Measurements from ENCODE around the gene RWDD1. TPM values are rescaled to one million over a fixed set of nuclear protein-coding genes. Genes with fewer than 3 reads are reported as not detected.

RWDD1 gene
- polyA plus RNA-seq: 248 and 304 TPM in 2 replicates

GRCh38 chr6:116570856-116571682 is at the start of gene RWDD1:
Gene RWDD1 (plus strand): TSS chr6:116571504. CDS start chr6:116571583, 79 bp downstream.

GRCh38 chr6:116545651-116546050 is 25.7 kb upstream of the RWDD1 start, which contains the start of gene TRAPPC3L:
Gene TRAPPC3L (minus strand): TSS chr6:116545684. CDS start chr6:116545514, 170 bp downstream.

GRCh38 chr6:116553451-116553850 is 17.9 kb upstream of the RWDD1 start, which contains the start of gene CALHM4:
Gene CALHM4 (plus strand): TSS chr6:116553751. CDS start chr6:116553794, 43 bp downstream.

GRCh38 chr6:116615937-116616736 is 44.8 kb downstream of the RWDD1 start, which contains the start of gene RSPH4A:
Gene RSPH4A (plus strand): TSS chr6:116616479. CDS start chr6:116616624, 145 bp downstream.

Other genes starting within 250 kb of the RWDD1 start
- gene DSE, start 200.6 kb upstream of the RWDD1 start, polyA plus RNA-seq: 4.5 and 4.8 TPM in 2 replicates
- gene CALHM6, start 110.1 kb upstream of the RWDD1 start, polyA plus RNA-seq: 10.9 and 13.7 TPM in 2 replicates
- gene CALHM5, start 59.9 kb upstream of the RWDD1 start, polyA plus RNA-seq: not detected in 2 replicates
- 0.30 TPM in 1 of 2 replicates, not detected in the other for gene TRAPPC3L, start 25.8 kb upstream of the RWDD1 start, polyA plus RNA-seq
- gene CALHM4, start 17.8 kb upstream of the RWDD1 start, polyA plus RNA-seq: not detected in 2 replicates
- gene RSPH4A, start 45.0 kb downstream of the RWDD1 start, polyA plus RNA-seq: 0.58 and 2.7 TPM in 2 replicates
- 9.9 and 16.7 TPM in 2 replicates for gene ZUP1, start 97.3 kb downstream of the RWDD1 start, polyA plus RNA-seq
- gene KPNA5, start 109.7 kb downstream of the RWDD1 start, polyA plus RNA-seq: 46.3 and 49.7 TPM in 2 replicates
- not detected in 2 replicates for gene FAM162B, start 194.2 kb downstream of the RWDD1 start, polyA plus RNA-seq